K562 (cell line): Measurements from ENCODE around the gene KCTD21.

ENCODE experiments used
- CEBPG ChIP-seq, 3 experiments: fragments of 200-800 bp in 1 of 3; sonication (Bioruptor generic) in 1 of 3; sonication (generic) in 1 of 3; formaldehyde crosslinking in 1 of 3; IDR thresholded peaks in 2 of 3; conservative IDR thresholded peaks in 1 of 3; 2 replicates each; pipeline versions ENCODE4 v1.6.1 to v1.8.0; 2016 to 2022; ENCODE audit warnings: missing compliant biosample characterization in 2 of 3, missing genetic modification characterization in 2 of 3, mild to moderate bottlenecking in 1 of 3, missing genetic modification reagents in 1 of 3
- CTCF ChIP-seq, 3 experiments: IDR thresholded peaks in 2 of 3; conservative IDR thresholded peaks in 1 of 3; 2 replicates each; pipeline ENCODE4 v1.5.1; 2011 to 2012; ENCODE audit warnings: low read length in 3 of 3, mild to moderate bottlenecking in 3 of 3, control low read depth in 2 of 3, improper control_type of control experiment in 1 of 3, inconsistent platforms in 1 of 3, low read depth in 1 of 3, mixed read lengths in 1 of 3, moderate library complexity in 1 of 3; ENCODE audit not compliant: insufficient read depth in 2 of 3
- ESRRA ChIP-seq: fragments of 450-650 bp; IDR thresholded peaks from 2 replicates; pipeline ENCODE4 v1.6.1; 2014; ENCODE audit warnings: low read depth, mild to moderate bottlenecking, moderate library complexity, borderline replicate concordance
- EZH2 ChIP-seq: IDR thresholded peaks from 2 replicates; pipeline ENCODE4 v1.6.1; 2012; ENCODE audit warnings: low read depth, mild to moderate bottlenecking, inconsistent platforms, low read length, borderline replicate concordance
- FOXJ2 ChIP-seq: fragments of 200-800 bp; sonication (Bioruptor generic); IDR thresholded peaks from 2 replicates; pipeline ENCODE4 v1.6.1; 2016; ENCODE audit warnings: missing genetic modification characterization, missing compliant biosample characterization
- HCFC1 ChIP-seq: IDR thresholded peaks from 2 replicates; pipeline ENCODE4 v1.6.1; 2012; ENCODE audit warnings: low read depth, low read length, improper control_type of control experiment
- NFIX ChIP-seq: fragments of 250-450 bp; sonication (Bioruptor Pico); IDR thresholded peaks from 2 replicates; pipeline ENCODE4 v1.4.0; 2020; ENCODE audit warnings: low read depth, mild to moderate bottlenecking, moderate library complexity
- PCBP1 ChIP-seq: fragments of 200-400 bp; formaldehyde crosslinking; IDR thresholded peaks from 2 replicates; pipeline ENCODE4 v1.6.1; 2018; ENCODE audit warnings: mild to moderate bottlenecking, low read depth, low read length; ENCODE audit not compliant: poor library complexity, severe bottlenecking
- PHF21A ChIP-seq: fragments of 450-650 bp; IDR thresholded peaks from 2 replicates; pipeline ENCODE4 v1.6.1; 2017; ENCODE audit warnings: low read depth, borderline replicate concordance
- POLR2AphosphoS5 ChIP-seq: IDR thresholded peaks from 2 replicates; pipeline ENCODE4 v1.6.1; 2011; ENCODE audit warnings: mild to moderate bottlenecking, low read depth, low read length, moderate library complexity; ENCODE audit not compliant: control insufficient read depth, insufficient read depth
- SIX5 ChIP-seq, 2 experiments: IDR thresholded peaks; 2 replicates each; pipeline ENCODE4 v1.6.1; 2011; ENCODE audit warnings: low read length in 2 of 2, borderline replicate concordance in 1 of 2, low read depth in 1 of 2, mild to moderate bottlenecking in 1 of 2, moderate library complexity in 1 of 2; ENCODE audit not compliant: insufficient read depth in 1 of 2
- SMAD1 ChIP-seq: fragments of 150-350 bp; IDR thresholded peaks from 2 replicates; pipeline ENCODE4 v1.6.1; 2014; ENCODE audit warnings: low read length, low read depth; ENCODE audit not compliant: partially characterized antibody
- TSHZ1 ChIP-seq: fragments of 250-450 bp; sonication (Bioruptor Pico); IDR thresholded peaks from 2 replicates; pipeline ENCODE4 v1.4.0; 2020; ENCODE audit warnings: mild to moderate bottlenecking, moderate library complexity
- USF2 ChIP-seq: sonication (generic); formaldehyde crosslinking; IDR thresholded peaks from 2 replicates; pipeline ENCODE4 v1.5.0; 2020; ENCODE audit warnings: missing genetic modification reagents

- TF ChIP-seq FOXJ2 (tag): no peak
- no peak for TF ChIP-seq NFIX (CRISPR knock-in tag)
- no peak for TF ChIP-seq CEBPG (CRISPR knock-in tag; IDR thresholded peaks at IDR 0.05)
- TF ChIP-seq CEBPG (tag; conservative IDR thresholded peaks at IDR 0.05 in 1 of 2, IDR thresholded peaks at IDR 0.05 in 1 of 2): no peak
- no peak for TF ChIP-seq TSHZ1
- TF ChIP-seq HCFC1: no peak
- TF ChIP-seq PCBP1: no peak
- no peak for TF ChIP-seq ESRRA
- no peak for TF ChIP-seq CTCF (IDR thresholded peaks at IDR 0.05 in 2 of 3, conservative IDR thresholded peaks at IDR 0.05 in 1 of 3; ENCODE audit: insufficient read depth in 2 of 3, low read depth in 1 of 3, low read length in 3 of 3)
- TF ChIP-seq POLR2AphosphoS5: no peak
- no peak for TF ChIP-seq PHF21A
- no peak for TF ChIP-seq USF2 (CRISPR knock-in tag)
- no peak for TF ChIP-seq SIX5 (IDR thresholded peaks at IDR 0.05; ENCODE audit: borderline replicate concordance in 1 of 2, insufficient read depth in 1 of 2, low read depth in 1 of 2, low read length in 2 of 2)
- TF ChIP-seq SMAD1: no peak
- no peak for TF ChIP-seq EZH2
Observed at GRCh38 chr11:78177216-78177615, 11.2 kb downstream of the KCTD21 start.
